ENCODE measurements around the gene ARVCF. TPM values are rescaled to one million over a fixed set of nuclear protein-coding genes. Genes with fewer than 3 reads are reported as not detected.

The ARVCF gene
- total RNA-seq, 1 donor from 2014 or later = 18.7 TPM

- ATAC-seq (peak; percentile 92), DNase-seq (ENCODE audit: low spot score) (peak; percentile 93)
These were observed 16.6 kb upstream of the ARVCF start for GRCh38 chr22:20033045-20033706.

DNA sequence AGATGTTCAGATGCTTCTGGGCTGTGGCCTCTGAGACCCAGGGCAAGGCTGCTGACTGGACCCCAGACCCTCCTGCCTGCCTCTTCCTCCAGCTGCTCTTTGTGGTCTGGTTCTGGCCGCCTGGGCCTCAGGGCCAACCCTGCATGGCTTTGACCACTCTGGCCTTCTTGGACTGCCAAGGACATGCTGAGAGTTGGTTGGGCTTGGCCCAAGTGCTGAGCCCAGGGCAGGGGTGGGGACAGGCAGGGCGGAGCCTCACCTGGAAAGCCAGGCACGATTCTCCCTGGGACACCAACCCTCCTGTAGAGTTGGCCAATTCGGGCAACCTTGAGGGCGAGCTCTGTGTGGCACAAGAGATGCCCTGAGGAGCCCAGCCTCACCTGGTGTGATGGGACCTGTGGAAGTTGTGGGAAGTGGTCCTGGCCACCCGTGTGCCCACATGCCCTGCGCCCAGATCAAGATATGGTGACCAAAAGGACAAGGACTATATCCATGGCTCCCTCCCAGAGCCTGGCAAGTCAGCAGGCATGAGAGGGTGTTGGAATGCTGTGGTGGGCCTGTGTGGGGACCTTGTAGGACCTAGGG, 15.9 kb upstream of the ARVCF start:
- no peak for ATAC-seq
- no peak for DNase-seq (ENCODE audit: low spot score)

GRCh38 chr22:20031732-20032406, 15.2 kb upstream of the ARVCF start:
- ATAC-seq (no peak), DNase-seq (ENCODE audit: low spot score) (no peak)

- DNase-seq (ENCODE audit: low spot score) (no peak), ATAC-seq (no peak)
These were observed 13.1 kb upstream of the ARVCF start for GRCh38 chr22:20029550-20030225.

DNA sequence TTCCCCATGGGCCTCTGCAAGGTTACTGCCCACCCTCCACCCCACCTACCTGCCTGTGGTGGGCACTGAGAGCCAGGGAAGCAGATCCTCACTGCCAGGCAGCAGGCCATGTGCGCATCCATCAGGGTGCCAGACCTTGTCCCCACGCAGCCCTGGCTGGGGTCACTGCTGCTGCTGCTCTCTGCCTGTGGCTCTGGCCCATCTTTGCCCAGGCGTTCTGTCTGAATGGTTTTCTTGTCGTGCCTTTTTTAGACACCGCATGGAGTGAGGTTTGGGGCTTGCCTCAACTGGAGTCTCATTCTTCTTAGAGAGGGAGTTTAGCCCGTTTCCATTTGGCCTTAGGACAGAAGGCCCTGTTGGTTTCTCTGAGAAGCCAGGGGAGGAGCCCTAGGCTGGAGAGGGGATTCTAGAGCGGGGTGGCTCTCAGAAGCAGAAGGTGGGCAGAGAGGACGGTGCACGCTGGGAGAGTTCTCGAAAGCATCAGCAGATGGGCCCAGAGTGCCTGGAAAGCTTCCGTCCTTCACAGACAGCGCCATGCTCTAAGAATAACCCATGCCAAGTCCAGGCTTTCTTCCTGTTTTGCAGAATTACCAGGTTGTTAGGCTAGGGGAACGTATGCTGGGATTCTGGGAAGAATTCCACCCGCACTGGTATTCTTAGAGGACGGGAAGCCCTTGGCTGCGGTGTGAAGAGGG, 12.4 kb upstream of the ARVCF start:
- no peak for DNase-seq (ENCODE audit: low spot score)
- no peak for ATAC-seq

- peak; percentile 29 for ATAC-seq
- no peak for DNase-seq (ENCODE audit: low spot score)
These were observed 11.6 kb upstream of the ARVCF start for GRCh38 chr22:20027966-20028854.

- ATAC-seq (no peak), DNase-seq (ENCODE audit: low spot score) (no peak)
These were observed 10.5 kb upstream of the ARVCF start for GRCh38 chr22:20026996-20027601.

GRCh38 chr22:20026204-20026908, 9.7 kb upstream of the ARVCF start:
- DNase-seq (ENCODE audit: low spot score) (no peak), ATAC-seq (peak; percentile 19)

- DNase-seq (ENCODE audit: low spot score) (no peak), ATAC-seq (no peak)
These were observed 9.0 kb upstream of the ARVCF start for GRCh38 chr22:20025401-20026203.

DNA sequence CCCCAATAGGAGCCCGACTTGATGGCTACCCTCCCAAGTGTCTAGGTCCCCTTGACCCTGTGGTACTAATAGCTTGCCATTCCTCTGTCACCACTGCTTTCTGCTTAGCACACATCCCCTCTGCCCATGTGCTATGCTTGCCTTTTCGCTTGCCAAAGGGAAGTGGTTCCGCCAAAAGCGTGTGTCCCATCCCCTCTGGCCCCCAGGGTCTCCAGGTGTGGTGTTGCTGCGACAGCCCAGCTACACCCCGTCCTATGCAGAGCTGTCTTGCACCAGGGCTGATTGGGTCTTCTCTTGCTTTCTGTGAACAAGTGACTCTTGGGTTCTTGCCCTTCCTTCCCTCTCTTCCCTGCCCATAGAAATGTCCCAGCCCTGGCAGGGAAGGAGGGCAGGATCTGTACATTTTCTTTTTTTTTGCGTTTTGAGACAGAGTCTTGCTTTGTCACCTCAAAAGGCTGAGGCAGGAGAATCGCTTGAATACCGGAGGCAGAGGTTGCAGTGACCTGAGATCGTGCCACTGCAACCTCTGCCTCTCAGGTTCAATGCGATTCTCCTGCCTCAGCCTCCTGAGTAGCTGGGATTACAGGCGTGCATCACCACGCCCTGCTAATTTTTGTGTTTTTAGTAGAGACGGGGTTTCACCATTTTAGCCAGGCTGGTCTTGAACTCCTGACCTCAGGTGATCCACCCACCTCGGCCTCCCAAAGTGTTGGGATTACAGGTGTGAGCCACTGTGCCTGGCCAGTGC, 8.2 kb upstream of the ARVCF start:
- ATAC-seq (no peak), DNase-seq (ENCODE audit: low spot score) (no peak)

GRCh38 chr22:20024225-20024624, 7.6 kb upstream of the ARVCF start:
- ATAC-seq (no peak), DNase-seq (ENCODE audit: low spot score) (no peak)

GRCh38 chr22:20022978-20023613, 6.5 kb upstream of the ARVCF start:
- no peak for DNase-seq (ENCODE audit: low spot score)
- ATAC-seq = no peak

DNA sequence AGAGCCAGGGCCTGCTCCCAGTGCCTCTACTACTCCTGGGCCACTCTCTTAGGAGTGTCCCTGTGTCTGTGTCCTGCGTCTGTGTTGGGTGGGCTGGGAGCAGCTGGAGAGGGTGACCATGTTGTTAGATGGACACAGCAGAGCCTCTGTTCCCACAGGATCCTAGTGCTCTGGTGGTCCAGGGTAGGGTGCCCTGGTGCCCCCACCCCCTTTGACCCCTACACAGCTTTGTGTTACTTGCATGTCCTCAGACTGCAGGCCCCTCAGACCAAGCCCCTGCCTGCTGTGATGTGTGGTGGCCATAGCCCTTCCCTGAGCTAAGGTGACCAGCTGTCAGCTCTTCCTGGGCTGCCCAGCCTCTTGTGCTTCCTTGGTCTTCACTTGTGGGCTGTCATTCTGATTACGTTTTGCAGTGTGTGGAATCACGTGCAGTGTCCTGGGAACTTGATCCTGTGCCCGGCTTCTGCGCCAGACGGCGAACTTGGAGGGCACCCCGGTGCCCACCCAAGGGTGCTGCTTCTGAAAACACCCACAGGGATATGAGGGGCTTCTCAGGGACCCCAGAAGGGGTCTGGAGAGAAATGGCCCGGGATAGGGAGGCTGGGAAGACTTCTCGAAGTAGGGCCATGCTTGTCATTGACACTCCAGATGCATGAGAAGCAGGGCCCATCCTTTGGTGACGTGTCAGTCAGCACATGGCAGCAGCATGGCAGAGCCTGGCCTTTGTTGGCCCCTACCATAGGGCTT, 5.8 kb upstream of the ARVCF start:
- no peak for DNase-seq (ENCODE audit: low spot score)
- ATAC-seq = no peak

- peak; percentile 59 for ATAC-seq
- peak; percentile 85 for DNase-seq (ENCODE audit: low spot score)
These were observed 4.9 kb upstream of the ARVCF start for GRCh38 chr22:20021196-20022181.

GRCh38 chr22:20020533-20021195, 4.0 kb upstream of the ARVCF start, which contains the start of gene TANGO2:
Gene TANGO2, plus strand, starts transcription at chr22:20021110. Its CDS starts 15,689 bp downstream, at chr22:20036799.
- peak; percentile 81 for ATAC-seq
- peak; percentile 96 for DNase-seq (ENCODE audit: low spot score)

Data from left lobe of liver (tissue), 2 donors.